GM12801 (cell line): ENCODE measurements around the gene PRRC2B.

Experiments
- CTCF ChIP-seq: IDR thresholded peaks from one replicate; pipeline ENCODE4 v1.5.1; 2011; ENCODE audit warnings: control low read depth; ENCODE audit not compliant: insufficient read length; ENCODE audit errors: extremely low read depth

The PRRC2B gene

GRCh38 chr9:131426545-131426944 lies 32.7 kb downstream of the PRRC2B start:
- no peak for TF ChIP-seq CTCF

- TF ChIP-seq CTCF = no peak
Observed at GRCh38 chr9:131429121-131430012, 35.5 kb downstream of the PRRC2B start.

- TF ChIP-seq CTCF = no peak
Observed at GRCh38 chr9:131432050-131432449, 38.2 kb downstream of the PRRC2B start.

- TF ChIP-seq CTCF = no peak
Observed at GRCh38 chr9:131432597-131433301, 38.9 kb downstream of the PRRC2B start.

- TF ChIP-seq CTCF = no peak
Observed at GRCh38 chr9:131433302-131433854, 39.5 kb downstream of the PRRC2B start.

GRCh38 chr9:131434673-131435072 lies 40.8 kb downstream of the PRRC2B start:
- TF ChIP-seq CTCF = no peak

GRCh38 chr9:131436376-131436775 lies 42.5 kb downstream of the PRRC2B start:
- no peak for TF ChIP-seq CTCF
